Activated T-helper 2 cell treated with anti-CD3 and anti-CD28 coated beads, Interferon-gamma antibody, Interleukin-2, Interleukin-4, amounts not matched to agents 10 μg/mL and 5 μg/mL and 100 μg/mL, durations not matched to agents 14 hours and 24 hours and 36 hours (primary cell): ENCODE data around the gene VWDE. TPM values are rescaled to one million over a fixed set of nuclear protein-coding genes. Genes with fewer than 3 reads are reported as not detected.
"Not testable (repeated sequence)": the region's sequence is repeated elsewhere in the genome, so short reads cannot be mapped to it uniquely, and the experiment has no call there.

Experiments
- DNase-seq: peaks from one replicate; pipeline ENCODE4 v3.0.0; 2021; ENCODE audit warnings: low spot score
- H3K27ac Mint-ChIP-seq: one replicate; pipeline ENCODE4 v1.8.0; 2021; ENCODE audit warnings: mixed read lengths
- H3K27me3 Mint-ChIP-seq: one replicate; pipeline ENCODE4 v1.8.0; 2021; ENCODE audit warnings: low read depth, mixed read lengths
- H3K36me3 Mint-ChIP-seq: one replicate; pipeline ENCODE4 v1.8.0; 2021; ENCODE audit warnings: low read depth, mixed read lengths
- H3K4me1 Mint-ChIP-seq: one replicate; pipeline ENCODE4 v1.8.0; 2021; ENCODE audit warnings: low read depth, mixed read lengths
- H3K4me3 Mint-ChIP-seq: one replicate; pipeline ENCODE4 v1.8.0; 2021; ENCODE audit warnings: low read depth, mild to moderate bottlenecking, moderate library complexity, mixed read lengths
- H3K9me3 Mint-ChIP-seq: one replicate; pipeline ENCODE4 v1.8.0; 2021; ENCODE audit warnings: mixed read lengths
- intact Hi-C: fragments of 100-400 bp; cut with micrococcal nuclease; formaldehyde crosslinking; loops from one replicate; pipeline ENCODE4 v1.15.1; 2023
- total RNA-seq: library from RNA; stranded (reverse); gene quantifications from 2 replicates; pipeline ENCODE4 v1.2.3, GENCODE V29; 2022

VWDE gene
- total RNA-seq, 1 donor from 2014 or later, result 2.9 TPM

DNA sequence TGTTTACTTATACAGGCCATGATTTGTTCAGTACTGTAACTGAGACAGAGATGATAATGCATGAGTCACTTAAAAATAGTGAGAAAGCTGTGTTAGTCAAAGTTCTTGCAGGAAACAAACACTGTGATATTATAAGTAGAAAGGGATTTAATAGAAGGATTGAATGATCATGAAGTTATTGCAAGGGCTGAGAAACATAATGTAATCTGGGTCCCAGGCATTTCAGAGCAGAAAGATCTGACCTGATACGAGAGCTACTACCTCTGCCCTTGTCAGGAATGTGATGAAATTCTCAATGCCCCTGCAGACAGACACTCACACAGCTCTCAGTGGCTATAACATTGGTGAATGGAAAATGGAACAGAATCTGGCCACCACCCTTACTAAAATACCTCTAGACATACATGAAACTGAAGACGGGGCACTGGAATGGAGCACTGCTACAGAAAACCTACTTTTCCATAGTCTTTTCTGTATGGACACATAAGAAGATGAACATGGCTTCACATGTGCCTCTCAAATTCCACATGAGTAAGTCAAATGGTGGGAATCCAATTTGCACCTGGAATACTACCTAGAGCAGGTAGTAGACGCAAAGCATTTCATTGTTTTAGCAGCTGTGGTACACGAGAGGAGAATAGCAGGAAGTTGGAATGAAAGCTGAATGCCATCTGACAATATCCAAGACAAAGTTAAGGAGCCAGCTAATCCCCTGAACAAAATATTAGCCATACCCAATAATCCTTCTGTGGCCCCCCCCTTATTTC lies 19.1 kb upstream of the VWDE start:
- H3K36me3 Mint-ChIP-seq, result no peaks in the 10 kb centered on the region

DNA sequence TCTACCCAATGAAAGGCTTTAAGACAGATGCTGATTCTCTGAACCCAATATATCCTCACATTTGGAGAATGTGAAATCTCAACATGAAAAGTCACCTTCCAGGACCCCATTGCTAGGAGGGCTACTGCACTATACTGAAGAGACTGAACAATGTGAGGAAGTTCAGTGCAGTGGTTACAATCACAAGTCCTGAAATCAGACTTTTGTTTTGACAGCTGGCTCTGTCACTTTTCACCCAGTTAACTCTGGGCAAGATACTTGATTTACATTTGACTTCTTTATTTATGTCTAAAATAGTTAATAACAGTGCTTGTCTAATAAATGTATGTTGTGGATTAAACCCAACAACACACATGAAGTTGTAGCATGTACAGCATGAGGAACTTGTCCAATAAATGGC lies 14.8 kb upstream of the VWDE start:
- H3K4me1 Mint-ChIP-seq, result no peaks in the 10 kb centered on the region
- intact Hi-C loops, result no loop called here
- no peak overlapping the region for H3K4me3 Mint-ChIP-seq

More for the DNA sequence above, 19.1 kb upstream of the VWDE start:
- H3K27ac Mint-ChIP-seq, result no peak overlapping the region
- H3K4me1 Mint-ChIP-seq, result no peaks in the 10 kb centered on the region
- H3K4me3 Mint-ChIP-seq, result no peak overlapping the region
- intact Hi-C loops, result no loop called here
- H3K27me3 Mint-ChIP-seq, result peaks cover 2% of the 10 kb centered on the region
- DNase-seq, result no peak
- H3K9me3 Mint-ChIP-seq, result no peaks in the 10 kb centered on the region

DNA sequence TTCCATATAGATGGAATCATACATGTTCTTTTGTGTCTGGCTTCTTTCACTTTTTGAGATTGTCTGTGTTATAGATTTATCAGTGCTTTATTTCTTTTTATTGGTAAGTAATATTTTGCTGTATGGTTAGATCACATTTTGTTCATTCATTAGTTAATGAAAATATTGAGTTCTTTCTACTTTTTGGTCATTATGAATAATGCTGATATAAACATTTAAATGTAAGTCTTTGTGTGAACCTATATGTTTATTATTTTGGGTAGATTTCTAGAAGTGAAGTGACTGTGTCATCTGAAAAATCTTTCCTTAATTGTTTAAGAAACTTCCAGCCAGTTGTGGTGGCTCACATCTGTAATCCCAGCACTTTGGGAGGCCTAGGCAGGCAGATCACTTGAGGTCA lies 11.4 kb upstream of the VWDE start:
- no peaks in the 10 kb centered on the region for H3K36me3 Mint-ChIP-seq
- DNase-seq, result no peak
- no peak overlapping the region for H3K4me3 Mint-ChIP-seq
- H3K27me3 Mint-ChIP-seq, result peaks cover 7% of the 10 kb centered on the region
- H3K4me1 Mint-ChIP-seq, result peaks cover 1% of the 10 kb centered on the region
- H3K9me3 Mint-ChIP-seq, result no peaks in the 10 kb centered on the region
- intact Hi-C loops, result no loop called here
- no peak overlapping the region for H3K27ac Mint-ChIP-seq

More for the DNA sequence above, 14.8 kb upstream of the VWDE start:
- no peaks in the 10 kb centered on the region for H3K9me3 Mint-ChIP-seq
- peaks cover 2% of the 10 kb centered on the region for H3K27me3 Mint-ChIP-seq
- H3K27ac Mint-ChIP-seq, result no peak overlapping the region
- no peaks in the 10 kb centered on the region for H3K36me3 Mint-ChIP-seq
- no peak for DNase-seq

DNA sequence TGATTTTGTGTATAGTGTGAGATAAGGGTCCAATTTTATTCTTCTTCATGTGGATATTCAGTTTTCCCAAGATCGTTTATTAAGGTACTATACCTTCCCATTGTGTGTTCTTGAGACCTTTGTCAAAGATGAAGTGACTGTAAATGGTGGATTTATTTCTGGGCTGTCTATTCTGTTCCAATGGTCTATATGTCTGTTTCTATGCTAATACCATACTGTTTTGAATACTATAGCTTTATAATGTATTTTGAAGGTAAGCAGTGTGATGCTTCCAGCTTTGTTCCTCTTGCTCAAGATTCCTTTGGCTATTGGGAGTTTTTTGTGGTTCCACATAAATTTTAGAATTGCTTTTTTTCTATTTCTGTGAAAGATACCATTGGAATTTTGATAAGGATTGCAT lies 8.7 kb upstream of the VWDE start:
- Mint-ChIP-seq H3K36me3 (no peaks in the 10 kb centered on the region), H3K4me1 (peaks cover 3% of the 10 kb centered on the region), H3K27ac (no peak overlapping the region), H3K4me3 (no peak overlapping the region), H3K9me3 (peaks cover 2% of the 10 kb centered on the region), H3K27me3 (peaks cover 13% of the 10 kb centered on the region)
- intact Hi-C loops, result no loop called here
- DNase-seq, result no peak

DNA sequence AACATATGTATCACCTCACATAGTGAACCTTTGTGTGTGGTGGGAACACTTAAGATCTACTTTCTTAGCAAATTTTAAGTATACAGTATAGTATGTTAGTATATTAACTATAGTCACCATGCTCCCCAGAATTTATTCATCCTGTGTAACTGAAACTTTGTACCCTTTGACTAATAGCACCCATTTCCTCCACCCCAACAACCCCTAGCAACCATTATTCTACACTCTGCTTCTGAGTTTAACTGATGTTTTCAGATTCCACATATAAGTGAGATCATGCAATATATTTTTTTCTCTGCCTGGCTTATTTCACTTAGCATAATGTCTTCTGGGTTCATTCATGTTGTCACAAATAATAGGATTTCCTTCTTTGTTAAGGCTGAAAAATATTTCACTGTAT lies 6.9 kb upstream of the VWDE start:
- Mint-ChIP-seq H3K27me3 (peaks cover 15% of the 10 kb centered on the region), H3K27ac (no peak overlapping the region), H3K4me3 (no peak overlapping the region), H3K4me1 (peaks cover 3% of the 10 kb centered on the region), H3K9me3 (peaks cover 4% of the 10 kb centered on the region), H3K36me3 (no peaks in the 10 kb centered on the region)
- DNase-seq, result no peak
- intact Hi-C loops, result no loop called here

DNA sequence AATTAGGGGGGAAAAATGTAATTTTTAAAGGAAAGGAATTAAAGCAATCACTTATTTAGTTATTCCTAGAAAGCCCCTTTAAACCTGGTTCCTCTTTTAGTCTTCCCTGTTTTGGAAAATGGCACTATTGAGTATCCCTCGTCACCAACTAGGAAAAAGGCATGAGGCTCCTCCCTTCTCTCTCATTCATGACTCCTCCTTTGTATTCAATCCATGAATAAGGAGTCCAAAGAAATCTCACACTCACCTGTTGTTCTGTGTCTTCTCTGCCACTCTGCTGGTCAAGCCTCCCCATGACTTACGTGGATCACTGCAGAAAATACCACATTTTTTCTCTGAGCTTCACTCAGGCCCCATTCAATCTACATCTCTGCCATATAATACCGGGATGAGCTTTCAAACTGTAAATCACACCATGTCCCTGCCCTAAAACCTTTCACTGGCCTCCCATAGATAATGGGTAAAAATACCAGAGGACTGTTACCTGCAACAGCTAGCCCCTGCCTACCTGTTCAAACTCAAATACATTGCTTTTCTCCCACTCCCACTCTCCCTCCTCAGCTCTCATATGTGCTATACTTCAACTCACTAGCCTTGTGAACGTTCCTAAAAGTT lies 5.5 kb upstream of the VWDE start:
- Mint-ChIP-seq H3K27me3 (peaks cover 15% of the 10 kb centered on the region), H3K4me1 (peaks cover 6% of the 10 kb centered on the region), H3K4me3 (no peak overlapping the region), H3K36me3 (no peaks in the 10 kb centered on the region), H3K9me3 (peaks cover 4% of the 10 kb centered on the region), H3K27ac (no peak overlapping the region)
- intact Hi-C loops, result no loop called here
- DNase-seq, result no peak

DNA sequence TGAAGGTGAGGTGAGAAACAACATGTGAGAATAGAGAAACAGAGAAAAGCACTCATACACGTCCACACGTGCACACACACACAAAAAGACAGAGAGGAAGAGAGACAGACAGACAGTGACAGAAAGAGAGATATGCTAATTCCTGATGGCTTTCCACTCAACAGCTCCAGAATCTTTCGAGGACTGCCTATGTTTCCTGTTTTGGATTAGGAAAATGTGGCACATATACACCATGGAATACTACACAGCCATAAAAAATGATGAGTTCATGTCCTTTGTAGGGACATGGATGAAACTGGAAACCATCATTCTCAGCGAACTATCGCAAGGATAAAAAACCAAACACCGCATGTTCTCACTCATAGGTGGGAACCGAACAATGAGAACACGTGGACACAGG lies 4.0 kb upstream of the VWDE start:
- H3K27me3 Mint-ChIP-seq, result peaks cover 15% of the 10 kb centered on the region
- DNase-seq, H3K27ac Mint-ChIP-seq, intact Hi-C loops, H3K9me3 Mint-ChIP-seq, H3K4me3 Mint-ChIP-seq, H3K36me3 Mint-ChIP-seq: not testable (repeated sequence)
- H3K4me1 Mint-ChIP-seq, result peaks cover 16% of the 10 kb centered on the region

DNA sequence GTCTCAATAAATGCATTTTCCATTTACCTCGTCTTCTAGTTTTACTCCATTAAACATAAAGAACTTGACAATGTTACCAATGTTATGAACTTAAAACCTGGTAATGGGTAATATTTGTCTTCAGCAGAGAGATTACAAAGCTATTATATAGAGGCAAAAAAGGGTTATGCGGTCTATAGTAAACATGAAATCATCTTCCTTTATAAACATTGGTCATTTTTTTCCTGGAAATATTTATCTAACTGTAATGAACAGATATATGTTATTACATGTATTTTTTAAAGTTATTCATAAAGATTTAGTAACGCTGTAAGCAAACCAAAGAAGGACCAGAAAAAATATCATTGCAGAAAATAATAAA lies 1.3 kb downstream of the VWDE start:
- H3K36me3 Mint-ChIP-seq, result peaks cover 11% of the 10 kb centered on the region
- H3K27ac Mint-ChIP-seq, result no peak overlapping the region
- H3K27me3 Mint-ChIP-seq, result peaks cover 22% of the 10 kb centered on the region
- H3K4me3 Mint-ChIP-seq, result peak overlapping the region; percentile 46
- H3K9me3 Mint-ChIP-seq, result peaks cover 15% of the 10 kb centered on the region
- intact Hi-C loops, result loop anchor here (5.0 kb wide), 2 partner anchors 145 to 190 kb away; partner anchors contain the start of gene TMEM106B
- H3K4me1 Mint-ChIP-seq, result peaks cover 19% of the 10 kb centered on the region
- DNase-seq, result no peak

DNA sequence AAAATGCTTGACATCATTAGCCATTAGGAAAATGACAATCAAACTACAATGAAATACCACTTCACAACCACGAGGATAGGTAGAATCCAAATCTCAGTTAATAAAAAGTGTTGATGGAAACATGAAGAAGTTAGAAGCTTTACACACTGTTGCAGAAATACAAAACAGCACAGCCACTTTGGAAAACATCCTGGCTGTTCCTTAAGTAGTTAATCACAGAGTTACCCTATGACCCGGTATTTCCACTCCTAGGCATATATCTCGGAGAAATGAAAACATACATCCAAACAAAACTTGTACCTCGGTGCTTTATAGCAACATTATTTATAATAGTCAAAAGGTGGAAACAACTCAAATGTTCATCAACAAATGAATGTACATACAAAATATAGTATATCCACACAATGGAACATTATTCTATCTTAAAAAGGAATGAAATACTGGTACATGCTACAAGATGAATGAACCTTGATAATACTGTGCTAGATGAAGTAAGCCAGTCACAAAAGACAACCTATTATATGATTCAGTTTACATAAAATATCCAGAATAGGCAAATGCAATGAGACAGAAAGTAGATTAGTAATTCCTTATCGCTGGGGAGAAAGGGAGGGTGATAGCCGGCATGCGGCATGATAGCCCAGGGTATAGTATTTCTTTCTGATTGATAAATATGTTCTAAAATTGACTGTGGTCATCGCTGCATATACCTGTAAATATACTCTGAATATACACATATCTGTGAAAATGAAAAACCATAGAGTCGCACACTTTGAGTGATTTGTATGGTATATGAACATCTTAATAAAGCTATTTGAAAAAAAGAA lies 1.9 kb downstream of the VWDE start:
- Mint-ChIP-seq H3K27me3 (peaks cover 22% of the 10 kb centered on the region), H3K9me3 (peaks cover 19% of the 10 kb centered on the region), H3K4me1 (peaks cover 19% of the 10 kb centered on the region), H3K4me3 (peak overlapping the region; percentile 56), H3K36me3 (peaks cover 13% of the 10 kb centered on the region), H3K27ac (no peak overlapping the region)
- no peak for DNase-seq
- intact Hi-C loops, result loop anchor here (5.0 kb wide), 2 partner anchors 144 to 189 kb away; partner anchors contain the start of gene TMEM106B

DNA sequence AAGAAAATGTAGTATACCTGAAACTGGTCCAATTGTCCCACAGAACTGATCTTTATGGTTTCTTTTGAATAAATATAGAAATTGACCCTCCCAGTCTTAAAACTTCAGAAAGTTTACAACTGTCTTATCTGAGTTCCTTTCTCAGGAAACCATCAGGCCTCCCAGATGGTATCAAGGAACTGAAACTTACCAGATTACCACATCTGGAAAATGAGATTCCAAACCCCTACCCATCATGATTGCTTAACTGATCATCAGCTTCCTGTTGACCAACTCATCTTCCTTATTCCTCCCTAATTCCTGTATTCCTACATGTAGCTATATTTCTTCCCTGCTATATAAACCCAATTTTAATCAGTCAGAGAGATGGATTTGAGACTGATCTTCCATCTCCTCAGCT lies 5.5 kb downstream of the VWDE start:
- Mint-ChIP-seq H3K9me3 (peaks cover 19% of the 10 kb centered on the region), H3K27ac (no peak overlapping the region), H3K27me3 (peaks cover 20% of the 10 kb centered on the region), H3K4me1 (peaks cover 11% of the 10 kb centered on the region), H3K4me3 (no peak overlapping the region), H3K36me3 (peaks cover 13% of the 10 kb centered on the region)
- no peak for DNase-seq
- intact Hi-C loops, result no loop called here

DNA sequence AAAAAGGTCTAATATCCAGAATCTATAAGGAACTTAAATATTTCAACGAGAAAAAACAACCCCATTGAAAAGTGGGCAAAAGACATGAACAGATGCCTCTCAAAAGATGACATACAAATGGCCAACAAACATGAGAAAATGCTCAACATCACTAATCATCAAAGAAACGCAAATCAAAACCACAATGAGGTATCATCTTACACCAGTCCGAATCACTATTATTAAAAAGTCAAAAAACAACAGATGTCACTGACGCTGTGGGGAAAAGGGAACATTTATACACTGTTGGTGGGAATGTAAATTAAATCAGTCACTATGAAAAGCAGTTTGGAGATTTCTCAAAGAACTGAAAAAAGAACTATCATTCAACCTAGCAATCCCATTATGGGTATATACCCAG lies 6.0 kb downstream of the VWDE start:
- peaks cover 13% of the 10 kb centered on the region for H3K36me3 Mint-ChIP-seq
- peaks cover 20% of the 10 kb centered on the region for H3K27me3 Mint-ChIP-seq
- peaks cover 6% of the 10 kb centered on the region for H3K4me1 Mint-ChIP-seq
- peaks cover 19% of the 10 kb centered on the region for H3K9me3 Mint-ChIP-seq
- H3K4me3 Mint-ChIP-seq, result no peak overlapping the region
- no peak for DNase-seq
- intact Hi-C loops, result no loop called here
- no peak overlapping the region for H3K27ac Mint-ChIP-seq

DNA sequence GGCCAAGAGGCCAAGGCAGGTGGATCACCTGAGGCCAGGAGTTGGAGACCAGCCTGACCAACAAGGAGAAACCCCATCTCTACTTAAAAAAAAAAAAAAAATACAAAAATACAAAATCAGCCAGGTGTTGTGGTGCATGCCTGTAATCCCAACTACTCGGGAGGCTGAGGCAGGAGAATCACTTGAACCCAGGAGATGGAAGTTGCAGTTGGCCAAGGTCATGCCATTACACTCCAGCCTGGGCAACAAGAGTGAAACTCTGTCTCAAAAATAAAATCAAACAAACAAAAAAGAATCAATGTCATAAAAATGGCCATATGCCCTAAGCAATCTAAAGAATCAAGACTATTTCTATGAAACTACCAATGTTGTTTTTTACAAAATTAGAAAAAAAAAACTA lies 7.0 kb downstream of the VWDE start:
- H3K27ac Mint-ChIP-seq, H3K4me3 Mint-ChIP-seq, H3K4me1 Mint-ChIP-seq, intact Hi-C loops, DNase-seq: not testable (repeated sequence)
- peaks cover 13% of the 10 kb centered on the region for H3K36me3 Mint-ChIP-seq
- H3K27me3 Mint-ChIP-seq, result peaks cover 15% of the 10 kb centered on the region
- peaks cover 19% of the 10 kb centered on the region for H3K9me3 Mint-ChIP-seq
